Measurements from ENCODE around the gene CLDND1. TPM values are rescaled to one million over a fixed set of nuclear protein-coding genes. Genes with fewer than 3 reads are reported as not detected.

CLDND1 gene
- total and polyA plus RNA-seq, 2 of the 4 experiments (the other 2 are of a cell fraction) = 75.8 to 78.3 TPM

DNA sequence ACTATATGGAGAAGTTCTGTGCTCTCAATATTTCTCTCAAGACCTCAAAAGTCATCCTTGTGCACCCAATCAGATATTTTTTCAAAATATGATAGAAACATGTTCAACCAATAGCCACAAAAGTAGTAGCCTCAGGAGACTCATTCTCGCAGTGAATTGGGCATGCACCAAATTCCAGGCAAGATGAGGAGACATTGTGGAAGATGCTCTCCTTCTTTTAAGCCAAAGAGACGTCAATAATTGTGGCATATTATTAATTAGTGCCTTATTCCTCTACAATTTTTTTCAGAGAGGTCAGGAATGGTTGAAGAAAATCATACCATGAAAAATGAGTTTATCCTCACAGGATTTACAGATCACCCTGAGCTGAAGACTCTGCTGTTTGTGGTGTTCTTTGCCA, 25.3 kb downstream of the CLDND1 start, which contains the start of gene OR5K2:
OR5K2 (plus strand) TSS at position 301 of the 400 bp plus-strand sequence; CDS start at position 301, 0 bp downstream.
- H4K8ac ChIP-seq (ENCODE audit: low read depth in 2 of 2, low read length in 2 of 2) = no peak within 1 kb of the TSS
- CTCF ChIA-PET = no interaction called here
- H2AK9ac ChIP-seq (replicated peaks; ENCODE audit: low read depth, low read length, poor library complexity) = no peak within 1 kb of the TSS

More for the DNA sequence above, 25.3 kb downstream of the CLDND1 start, which contains the start of gene OR5K2:
- Histone ChIP-seq H3K4ac (ENCODE audit: low read depth, low read length) (no peak within 1 kb of the TSS), H4K20me1 (ENCODE audit: insufficient read depth, low read length) (no peaks in the 10 kb centered on the region), H3K9me3 (ENCODE audit: control insufficient read depth, insufficient read depth, low read length) (no peaks in the 10 kb centered on the region), H4K5ac (ENCODE audit: low read depth, low read length) (no peak within 1 kb of the TSS), H2AFZ (replicated peaks; ENCODE audit: low read length, poor library complexity) (no peak within 1 kb of the TSS), H3K4me1 (ENCODE audit: control insufficient read depth, insufficient read depth, low read length) (no peaks in the 10 kb centered on the region), H3K18ac (ENCODE audit: low read depth, low read length) (no peak within 1 kb of the TSS), H3K27me3 (ENCODE audit: control insufficient read depth, insufficient read depth, low read length) (no peaks in the 10 kb centered on the region), H2AK5ac (ENCODE audit: low read depth, low read length) (no peak within 1 kb of the TSS), H3K27ac (ENCODE audit: insufficient read depth, low read length) (no peak within 1 kb of the TSS), H3K14ac (replicated peaks; ENCODE audit: low read depth, low read length) (no peak within 1 kb of the TSS), H3K4me2 (ENCODE audit: low read depth, low read length) (no peak within 1 kb of the TSS), H3K56ac (ENCODE audit: extremely low read depth, insufficient read depth, low read length) (no peak within 1 kb of the TSS), H2BK15ac (ENCODE audit: low read depth, low read length) (no peak within 1 kb of the TSS), H3K79me1 (ENCODE audit: low read depth in 1 of 2, low read length in 2 of 2) (no peaks in the 10 kb centered on the region), H2BK120ac (ENCODE audit: low read depth, low read length) (no peak within 1 kb of the TSS), H3K9me1 (ENCODE audit: insufficient read depth, low read length) (no peaks in the 10 kb centered on the region), H3K4me3 (ENCODE audit: insufficient read depth, low read depth, low read length) (no peak within 1 kb of the TSS), H2BK5ac (ENCODE audit: low read depth, low read length, poor library complexity, severe bottlenecking) (no peak within 1 kb of the TSS), H3K36me3 (ENCODE audit: control insufficient read depth, insufficient read depth, low read length) (no peaks in the 10 kb centered on the region), H4K91ac (ENCODE audit: insufficient read depth, low read depth, low read length) (no peak within 1 kb of the TSS), H2BK20ac (ENCODE audit: low read depth, low read length) (no peak within 1 kb of the TSS), H3K23ac (ENCODE audit: low read depth, low read length) (no peak within 1 kb of the TSS), H3K9ac (ENCODE audit: low read depth, low read length) (no peak within 1 kb of the TSS)
- intact Hi-C loops (cut with micrococcal nuclease) (no loop called here), dilution Hi-C loops (cut with HindIII; ENCODE audit: low sequenced_read_pairs, unreplicated experiment) (no loop called here), in situ Hi-C loops (cut with MboI; ENCODE audit: low sequenced_read_pairs) (no loop called here)
- no peak for DNase-seq
- no CpG with 5 or more reads among the region's 2 CpGs for WGBS, 2 experiments (ENCODE audit: extremely low coverage in 2 of 2, insufficient read length in 1 of 2)
- ATAC-seq (ENCODE audit: low read depth) = no peak
- TF ChIP-seq SMC3 (IDR thresholded peaks at IDR 0.05; ENCODE audit: low read depth, low read length) (no peak), CHD1 (IDR thresholded peaks at IDR 0.05; ENCODE audit: low read depth, low read length) (no peak), NFE2L2 (IDR thresholded peaks at IDR 0.05; ENCODE audit: low read depth, low read length) (no peak), RCOR1 (IDR thresholded peaks at IDR 0.05; ENCODE audit: insufficient replicate concordance, low read length) (no peak), CEBPB (IDR thresholded peaks at IDR 0.05; ENCODE audit: low read depth, low read length) (no peak)
- TF ChIP-seq, protein P1, sequence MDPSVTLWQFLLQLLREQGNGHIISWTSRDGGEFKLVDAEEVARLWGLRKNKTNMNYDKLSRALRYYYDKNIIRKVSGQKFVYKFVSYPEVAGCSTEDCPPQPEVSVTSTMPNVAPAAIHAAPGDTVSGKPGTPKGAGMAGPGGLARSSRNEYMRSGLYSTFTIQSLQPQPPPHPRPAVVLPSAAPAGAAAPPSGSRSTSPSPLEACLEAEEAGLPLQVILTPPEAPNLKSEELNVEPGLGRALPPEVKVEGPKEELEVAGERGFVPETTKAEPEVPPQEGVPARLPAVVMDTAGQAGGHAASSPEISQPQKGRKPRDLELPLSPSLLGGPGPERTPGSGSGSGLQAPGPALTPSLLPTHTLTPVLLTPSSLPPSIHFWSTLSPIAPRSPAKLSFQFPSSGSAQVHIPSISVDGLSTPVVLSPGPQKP (IDR thresholded peaks at IDR 0.05; ENCODE audit: borderline replicate concordance, low read depth, low read length) = no peak
- no TSS peak for BruUV-seq (replicated peaks)
- POLR2A ChIA-PET (ENCODE audit: unreplicated experiment) = no interaction called here

All from IMR-90 (cell line).